Skeletal muscle satellite cell (primary cell): ENCODE measurements around the gene EFS.

Experiments
- H3K27me3 ChIP-seq: 2 replicates; pipeline ENCODE4 v1.7.0; 2013; ENCODE audit warnings: low read length; ENCODE audit not compliant: control insufficient read depth, insufficient read depth
- H3K36me3 ChIP-seq: 2 replicates; pipeline ENCODE4 v1.7.0; 2013; ENCODE audit warnings: mild to moderate bottlenecking, control low read depth, low read length; ENCODE audit not compliant: insufficient read depth
- H3K4me1 ChIP-seq: 2 replicates; pipeline ENCODE4 v1.7.0; 2013; ENCODE audit warnings: low read length; ENCODE audit not compliant: control insufficient read depth, insufficient read depth
- H3K4me2 ChIP-seq: 2 replicates; pipeline ENCODE4 v1.7.0; 2013; ENCODE audit warnings: mild to moderate bottlenecking, low read length
- H3K4me3 ChIP-seq: 2 replicates; pipeline ENCODE4 v1.7.0; 2013; ENCODE audit warnings: low read length
- H3K9ac ChIP-seq: 2 replicates; pipeline ENCODE4 v1.7.0; 2013; ENCODE audit warnings: mild to moderate bottlenecking, low read depth, low read length, moderate library complexity
- H3K9me3 ChIP-seq: replicated peaks from 2 replicates; pipeline ENCODE4 v1.7.0; 2013; ENCODE audit warnings: mild to moderate bottlenecking, control low read depth, low read length

Gene EFS

DNA sequence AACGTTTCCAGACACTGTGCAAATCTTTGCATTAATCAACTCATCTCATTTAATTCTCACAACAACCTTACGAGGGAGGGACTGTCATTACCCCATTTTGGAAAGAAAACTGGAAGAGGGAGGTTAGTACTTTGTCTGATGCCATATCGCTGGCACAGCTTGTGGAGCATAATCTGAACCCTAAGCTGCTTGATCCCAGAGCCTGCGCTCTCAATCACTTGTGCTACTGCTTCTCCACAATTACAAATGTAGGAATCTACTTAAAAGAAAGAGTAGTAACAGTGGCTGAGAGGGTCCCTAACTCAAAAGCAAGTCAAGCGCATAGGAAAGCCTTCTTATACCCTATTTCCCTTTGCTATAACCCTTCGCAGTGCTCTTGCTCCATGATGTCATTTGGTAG, 3.2 kb downstream of the EFS start:
- H3K27me3 ChIP-seq, result peaks cover 44% of the 10 kb centered on the region
- no peak overlapping the region for H3K9ac ChIP-seq
- no peak overlapping the region for H3K4me2 ChIP-seq
- no peaks in the 10 kb centered on the region for H3K9me3 ChIP-seq
- no peaks in the 10 kb centered on the region for H3K36me3 ChIP-seq
- no peaks in the 10 kb centered on the region for H3K4me1 ChIP-seq
- no peak overlapping the region for H3K4me3 ChIP-seq

DNA sequence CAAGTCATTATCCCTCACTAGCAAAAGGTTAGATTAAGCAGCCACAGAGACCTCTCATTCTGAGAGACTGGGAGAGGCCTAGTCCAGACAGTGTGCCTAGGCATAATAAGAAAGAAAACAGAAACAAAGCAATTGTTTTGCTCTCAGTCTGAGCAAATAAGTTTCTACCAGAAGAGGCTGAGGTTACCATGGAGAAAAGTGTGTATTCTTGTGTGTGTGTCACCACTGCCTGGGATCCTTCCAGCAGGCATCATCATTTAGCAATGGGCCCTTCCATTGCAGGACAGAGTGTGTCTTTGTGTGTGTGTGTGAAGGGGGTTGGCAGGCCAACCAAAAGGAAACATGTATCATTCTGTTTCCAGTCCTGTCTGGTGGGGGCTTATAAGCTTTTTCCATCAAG, 3.7 kb downstream of the EFS start:
- no peaks in the 10 kb centered on the region for H3K36me3 ChIP-seq
- peaks cover 43% of the 10 kb centered on the region for H3K27me3 ChIP-seq
- H3K9me3 ChIP-seq, result no peaks in the 10 kb centered on the region

DNA sequence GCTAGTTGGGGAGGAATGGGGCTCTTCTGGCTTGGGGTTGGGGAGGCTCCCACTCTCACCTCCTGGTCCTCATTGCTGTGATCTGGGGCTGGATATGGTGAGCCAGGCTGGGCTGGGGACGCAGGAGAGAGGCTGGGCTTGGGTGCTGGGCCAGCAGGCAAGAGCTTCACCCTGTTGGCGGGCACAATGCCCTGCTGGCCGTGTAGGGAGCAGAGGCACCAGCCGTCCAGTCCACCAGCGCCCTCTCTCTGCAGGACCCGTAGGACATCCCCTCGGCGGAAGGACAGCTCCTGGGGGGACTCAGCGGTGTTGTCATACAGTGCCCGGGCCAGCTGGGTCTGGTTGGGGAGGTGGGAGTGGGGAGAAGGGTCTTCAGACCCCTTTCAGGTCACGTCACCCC, 4.5 kb downstream of the EFS start:
- Histone ChIP-seq H3K4me3 (no peak overlapping the region), H3K4me2 (no peak overlapping the region), H3K9me3 (no peaks in the 10 kb centered on the region), H3K4me1 (no peaks in the 10 kb centered on the region), H3K27me3 (peaks cover 46% of the 10 kb centered on the region), H3K36me3 (no peaks in the 10 kb centered on the region), H3K9ac (no peak overlapping the region)

More for the DNA sequence above, 3.7 kb downstream of the EFS start:
- Histone ChIP-seq H3K4me1 (no peaks in the 10 kb centered on the region), H3K4me2 (no peak overlapping the region), H3K9ac (no peak overlapping the region), H3K4me3 (no peak overlapping the region)

DNA sequence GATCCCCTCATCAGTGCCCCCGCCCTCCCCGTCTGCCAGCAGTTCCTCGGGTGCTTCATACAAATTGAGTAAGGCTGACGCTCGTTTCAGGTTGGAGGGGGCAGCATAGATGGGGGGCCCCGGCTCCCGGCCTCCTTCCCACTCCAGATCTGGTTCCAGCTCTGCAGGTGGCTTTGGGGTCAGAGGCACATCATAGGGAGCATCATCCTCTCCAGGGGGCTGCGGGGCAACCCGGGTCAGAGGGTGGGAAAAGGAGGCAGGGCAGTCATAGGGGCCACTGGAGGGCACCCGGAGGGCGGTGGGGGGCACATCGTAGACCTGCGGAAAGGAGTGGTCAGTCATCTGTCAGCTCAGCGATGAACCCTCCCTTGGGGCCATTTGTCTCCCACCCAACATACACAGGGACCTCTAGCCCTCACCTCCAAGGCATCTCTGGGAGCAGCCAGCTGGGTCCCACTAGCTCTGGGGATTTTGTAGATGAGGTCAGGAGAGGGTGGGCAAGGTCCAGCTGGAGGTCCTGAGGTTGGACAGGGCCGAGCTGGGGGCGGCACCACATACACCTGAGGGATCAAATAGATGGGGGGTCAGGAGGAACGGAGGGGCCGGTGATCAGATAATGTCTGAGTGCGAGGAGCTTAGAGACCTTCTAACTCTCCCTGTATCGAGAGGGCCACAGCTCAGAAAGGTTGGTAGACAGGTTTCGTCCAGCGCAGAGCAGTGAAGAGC, 5.1 kb downstream of the EFS start:
- Histone ChIP-seq H3K4me2 (no peak overlapping the region), H3K27me3 (peaks cover 47% of the 10 kb centered on the region), H3K36me3 (no peaks in the 10 kb centered on the region), H3K9ac (no peak overlapping the region), H3K4me3 (no peak overlapping the region), H3K9me3 (no peaks in the 10 kb centered on the region), H3K4me1 (no peaks in the 10 kb centered on the region)

DNA sequence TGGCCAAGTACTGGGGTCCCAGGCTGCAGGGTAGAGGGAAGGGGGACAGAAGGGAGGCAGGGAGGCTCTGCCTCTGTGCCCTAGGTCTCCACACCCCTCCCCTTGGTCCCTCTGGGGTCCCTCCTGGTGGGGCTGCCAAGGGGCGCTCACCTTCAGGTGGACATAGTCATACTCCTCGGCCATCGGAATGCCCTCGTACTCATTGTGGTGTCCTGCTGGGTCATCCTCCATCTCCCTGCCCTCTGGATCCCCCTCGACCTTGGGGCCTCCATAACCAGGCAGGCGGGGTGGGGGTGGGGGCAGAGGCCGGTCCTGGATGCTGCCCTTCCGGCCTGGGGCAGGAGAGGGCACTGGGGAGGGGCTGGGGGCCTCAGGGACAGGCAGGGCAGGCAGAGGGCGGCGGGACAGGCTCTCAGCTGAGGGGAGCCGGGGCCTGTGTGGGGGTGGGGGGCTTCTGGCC, 5.8 kb downstream of the EFS start:
- Histone ChIP-seq H3K9ac (no peak overlapping the region), H3K4me2 (no peak overlapping the region), H3K4me3 (no peak overlapping the region), H3K4me1 (no peaks in the 10 kb centered on the region), H3K36me3 (no peaks in the 10 kb centered on the region), H3K9me3 (no peaks in the 10 kb centered on the region), H3K27me3 (peaks cover 47% of the 10 kb centered on the region)

DNA sequence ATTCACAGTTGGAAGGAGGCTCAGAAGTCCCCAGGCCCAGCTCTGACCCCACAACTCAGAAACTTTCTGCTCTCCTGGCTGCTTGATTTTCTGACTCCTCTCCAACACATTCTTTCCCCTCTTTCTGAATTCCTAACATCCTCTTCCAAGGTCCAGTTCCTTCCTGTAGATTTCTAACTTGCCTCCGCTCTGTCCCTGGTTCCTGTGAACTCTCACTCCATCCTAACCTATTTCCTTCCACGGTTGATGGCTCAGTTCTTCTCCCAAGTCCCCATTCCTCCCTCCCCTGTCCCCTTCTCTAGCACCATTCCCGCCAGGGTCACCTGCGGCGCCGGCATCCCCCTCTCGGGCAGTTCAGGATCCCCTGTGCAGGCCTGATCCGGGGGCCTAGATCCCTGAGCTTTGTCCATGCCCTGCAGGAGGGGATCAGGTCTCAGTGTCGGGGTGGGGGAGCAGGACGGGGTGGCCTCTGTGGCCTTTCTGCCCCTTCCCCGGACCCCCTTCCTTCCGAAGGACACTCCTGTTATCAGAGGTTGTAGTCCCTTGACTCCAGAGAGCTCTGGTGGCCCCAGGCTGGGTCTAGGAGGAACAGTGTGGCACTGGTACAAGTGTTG, 6.3 kb downstream of the EFS start:
- Histone ChIP-seq H3K4me3 (no peak overlapping the region), H3K27me3 (peaks cover 47% of the 10 kb centered on the region), H3K36me3 (no peaks in the 10 kb centered on the region), H3K9me3 (no peaks in the 10 kb centered on the region), H3K9ac (no peak overlapping the region), H3K4me1 (no peaks in the 10 kb centered on the region), H3K4me2 (no peak overlapping the region)

DNA sequence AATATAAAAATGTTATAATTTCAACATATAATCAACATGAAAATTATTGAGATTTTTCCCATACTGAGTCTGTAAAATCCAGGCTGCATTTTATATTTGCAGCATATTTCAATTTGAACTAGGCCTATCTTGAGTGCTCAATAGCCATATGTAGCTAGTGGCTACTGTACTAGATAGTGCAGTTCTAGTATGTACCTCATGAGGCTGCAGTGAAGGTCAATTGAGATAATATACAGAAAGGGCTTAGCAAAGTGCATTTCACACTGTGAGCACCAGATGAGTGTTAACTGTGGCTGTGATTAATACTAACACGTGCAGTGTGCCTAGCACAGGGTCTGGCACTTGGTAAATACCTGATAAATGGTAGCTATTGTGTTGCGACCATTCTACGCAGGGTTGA, 6.9 kb downstream of the EFS start:
- Histone ChIP-seq H3K9me3 (no peaks in the 10 kb centered on the region), H3K4me2 (no peak overlapping the region), H3K36me3 (no peaks in the 10 kb centered on the region), H3K4me3 (no peak overlapping the region), H3K27me3 (peaks cover 49% of the 10 kb centered on the region), H3K9ac (no peak overlapping the region), H3K4me1 (no peaks in the 10 kb centered on the region)

DNA sequence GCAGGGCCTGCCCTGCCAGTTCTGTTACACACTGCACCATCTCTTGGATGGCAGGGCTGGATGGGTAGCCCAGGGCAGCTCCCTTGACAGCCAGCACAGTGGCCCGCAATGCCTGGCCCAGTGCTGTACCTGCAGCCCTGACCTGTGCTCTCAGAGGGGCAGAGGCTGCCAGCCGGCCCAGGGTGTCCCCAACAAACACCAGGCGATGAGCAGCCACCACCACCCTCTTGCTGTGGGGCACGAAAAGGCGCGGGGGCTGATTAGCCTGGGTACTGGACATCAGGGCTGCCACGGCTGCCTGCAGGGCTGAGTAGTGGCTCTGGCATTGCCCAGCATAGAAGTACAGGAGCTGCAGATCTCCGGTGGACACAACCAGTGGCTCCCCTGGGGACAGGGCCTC, 7.7 kb downstream of the EFS start:
- Histone ChIP-seq H3K4me1 (peaks cover under 1% of the 10 kb centered on the region), H3K4me2 (no peak overlapping the region), H3K27me3 (peaks cover 50% of the 10 kb centered on the region), H3K4me3 (no peak overlapping the region), H3K9ac (no peak overlapping the region), H3K36me3 (no peaks in the 10 kb centered on the region), H3K9me3 (no peaks in the 10 kb centered on the region)

DNA sequence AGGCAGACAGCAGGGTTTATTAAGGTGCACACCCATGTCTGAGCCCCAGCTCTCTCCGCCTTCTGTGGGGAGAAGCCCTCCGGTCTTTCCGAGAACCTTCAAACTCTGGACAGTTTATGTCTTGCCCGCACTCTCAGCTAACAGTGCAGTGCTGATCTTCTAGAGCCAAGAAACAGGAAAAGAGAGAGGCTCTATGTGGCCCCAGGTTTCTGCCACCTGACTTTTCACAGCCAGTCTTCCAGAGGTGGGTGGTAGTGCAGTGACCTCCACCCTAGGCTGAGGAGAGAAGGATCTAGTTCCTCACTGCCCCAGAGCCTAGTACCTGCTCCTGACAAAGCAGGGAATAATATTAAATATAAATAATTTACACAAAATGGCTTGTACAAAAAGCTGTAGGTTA, 8.3 kb downstream of the EFS start:
- no peaks in the 10 kb centered on the region for H3K9me3 ChIP-seq
- peaks cover 6% of the 10 kb centered on the region for H3K4me1 ChIP-seq
- H3K27me3 ChIP-seq, result peaks cover 44% of the 10 kb centered on the region
- H3K4me3 ChIP-seq, result no peak overlapping the region
- H3K4me2 ChIP-seq, result no peak overlapping the region
- no peaks in the 10 kb centered on the region for H3K36me3 ChIP-seq
- H3K9ac ChIP-seq, result no peak overlapping the region

DNA sequence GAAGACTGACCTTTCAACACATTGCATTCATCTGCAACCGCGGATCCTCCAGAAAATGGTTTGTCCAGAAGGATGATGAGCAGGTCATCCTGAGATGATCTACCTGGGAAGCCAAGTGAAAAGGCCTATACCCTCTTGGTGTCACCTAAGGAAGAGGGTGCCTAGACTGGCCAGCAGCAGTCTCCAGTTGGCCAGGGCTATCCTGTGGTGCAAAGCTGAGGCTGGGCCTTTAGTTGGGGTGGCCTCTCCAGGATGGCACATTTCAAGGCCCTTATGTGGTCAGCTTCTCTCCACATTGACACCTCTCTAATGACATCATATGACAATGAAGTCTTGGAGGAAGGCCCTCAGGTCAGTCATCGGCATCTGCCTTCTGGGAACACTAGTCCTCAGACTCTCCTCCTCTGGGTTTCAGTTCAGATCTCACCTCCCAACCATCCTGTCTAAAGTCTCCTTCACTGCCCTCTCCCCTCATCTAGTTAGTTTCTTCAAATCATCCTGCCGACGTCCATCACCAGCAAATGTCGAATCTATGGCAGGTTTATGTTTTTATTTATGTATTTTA, 9.0 kb downstream of the EFS start:
- no peaks in the 10 kb centered on the region for H3K9me3 ChIP-seq
- no peak overlapping the region for H3K4me3 ChIP-seq
- no peaks in the 10 kb centered on the region for H3K36me3 ChIP-seq
- H3K4me1 ChIP-seq, result peaks cover 7% of the 10 kb centered on the region
- H3K9ac ChIP-seq, result no peak overlapping the region
- H3K27me3 ChIP-seq, result peaks cover 43% of the 10 kb centered on the region
- H3K4me2 ChIP-seq, result no peak overlapping the region

DNA sequence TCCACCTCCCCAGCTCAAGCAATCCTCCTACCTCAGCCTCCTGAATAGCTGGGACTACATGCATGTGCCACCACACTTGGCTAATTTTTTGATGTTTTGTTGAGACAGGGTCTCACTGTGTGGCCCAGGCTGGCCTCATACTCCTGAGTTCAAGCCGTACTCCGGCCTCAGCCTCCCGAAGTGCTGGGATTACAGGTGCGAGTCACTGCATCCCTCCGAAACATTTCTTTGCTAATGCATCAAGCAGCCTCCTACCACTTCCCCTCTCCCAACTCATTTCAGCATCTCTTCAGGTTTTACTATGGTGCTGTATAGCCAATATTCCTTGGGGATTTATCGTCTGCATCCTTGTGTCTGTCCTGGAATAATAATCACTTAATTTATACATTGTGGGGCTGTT, 10.0 kb downstream of the EFS start:
- Histone ChIP-seq H3K4me3 (no peak overlapping the region), H3K4me1 (peaks cover 7% of the 10 kb centered on the region), H3K27me3 (peaks cover 42% of the 10 kb centered on the region), H3K36me3 (no peaks in the 10 kb centered on the region), H3K9me3 (no peaks in the 10 kb centered on the region), H3K9ac (no peak overlapping the region), H3K4me2 (no peak overlapping the region)

DNA sequence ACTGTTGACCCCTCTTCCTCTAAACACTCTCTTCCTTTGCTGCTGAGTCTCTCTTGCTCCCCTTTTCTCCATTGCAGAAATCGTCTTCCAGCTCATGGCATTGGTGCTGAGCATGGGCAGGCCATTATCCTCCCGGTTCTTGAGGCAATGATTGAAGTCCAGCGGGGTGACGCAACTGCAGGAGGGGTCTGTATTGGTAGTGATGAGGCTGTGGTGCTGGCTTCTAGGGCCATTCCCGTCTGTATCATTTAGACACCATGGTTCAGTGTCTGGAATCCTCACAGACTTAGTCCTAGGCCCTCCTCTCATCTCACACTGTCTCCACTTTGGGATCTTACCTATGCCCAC, 11.6 kb downstream of the EFS start:
- Histone ChIP-seq H3K36me3 (no peaks in the 10 kb centered on the region), H3K9ac (no peak overlapping the region), H3K9me3 (no peaks in the 10 kb centered on the region), H3K27me3 (peaks cover 42% of the 10 kb centered on the region), H3K4me1 (peaks cover 7% of the 10 kb centered on the region), H3K4me2 (no peak overlapping the region), H3K4me3 (no peak overlapping the region)
